GM21737 (cell line): ENCODE data around the gene KCNIP3.

Source experiments
- ATAC-seq: cut with Tn5 transposase; IDR thresholded peaks from one replicate; pipeline ENCODE4 v1.9.1; 2021; ENCODE audit warnings: mild to moderate bottlenecking, moderate library complexity; ENCODE audit not compliant: unreplicated experiment

Gene KCNIP3

GRCh38 chr2:95380731-95381130 lies 83.6 kb downstream of the KCNIP3 start:
- ATAC-seq: no peak

- no peak for ATAC-seq
These were observed 84.4 kb downstream of the KCNIP3 start for GRCh38 chr2:95381212-95382191.

GRCh38 chr2:95382192-95382591 lies 85.0 kb downstream of the KCNIP3 start:
- ATAC-seq: no peak

DNA sequence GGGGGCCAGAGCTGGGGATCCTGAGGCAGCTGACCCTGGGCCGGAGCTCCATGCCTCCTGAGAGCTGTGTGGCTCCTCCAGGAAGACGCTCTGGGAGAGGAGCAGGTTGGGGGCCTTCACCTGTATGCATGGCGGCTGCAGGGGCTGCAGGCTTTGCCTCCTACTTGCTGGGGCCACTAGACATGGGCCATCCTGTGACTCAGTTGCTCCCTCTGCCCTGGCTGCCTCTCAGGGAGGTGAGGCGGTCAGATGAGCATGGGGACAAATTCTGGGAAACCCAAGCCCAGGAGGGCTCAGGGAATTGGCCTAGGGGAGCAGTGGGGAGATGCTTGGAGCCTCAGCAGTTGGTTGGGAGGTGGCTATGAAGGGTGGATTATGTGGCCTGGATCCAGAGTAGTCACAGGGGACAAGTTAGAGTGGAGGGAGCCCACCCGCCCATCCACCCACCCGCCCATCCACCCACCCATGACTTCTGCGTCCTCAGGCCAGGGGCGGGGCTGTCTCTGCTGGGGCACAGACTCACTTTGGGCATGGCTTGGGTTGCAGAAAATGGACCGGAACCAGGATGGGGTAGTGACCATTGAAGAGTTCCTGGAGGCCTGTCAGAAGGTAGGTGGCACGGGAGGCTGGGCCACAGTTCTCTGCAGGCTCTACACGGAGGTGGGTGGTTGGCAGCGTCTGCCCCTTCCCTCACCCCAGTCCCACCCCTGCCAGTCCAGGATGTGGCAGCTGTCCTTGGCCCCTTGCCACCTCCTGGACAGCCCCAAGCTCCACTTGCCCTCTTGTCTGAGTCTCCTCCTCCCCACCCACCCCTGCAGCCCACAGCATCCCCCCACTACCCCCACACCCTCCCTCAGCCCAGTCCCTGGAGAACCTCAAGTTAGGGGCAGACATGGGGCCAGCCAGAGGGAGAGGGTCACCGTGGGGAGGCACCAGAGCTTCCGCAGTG lies 85.8 kb downstream of the KCNIP3 start:
- no peak for ATAC-seq

DNA sequence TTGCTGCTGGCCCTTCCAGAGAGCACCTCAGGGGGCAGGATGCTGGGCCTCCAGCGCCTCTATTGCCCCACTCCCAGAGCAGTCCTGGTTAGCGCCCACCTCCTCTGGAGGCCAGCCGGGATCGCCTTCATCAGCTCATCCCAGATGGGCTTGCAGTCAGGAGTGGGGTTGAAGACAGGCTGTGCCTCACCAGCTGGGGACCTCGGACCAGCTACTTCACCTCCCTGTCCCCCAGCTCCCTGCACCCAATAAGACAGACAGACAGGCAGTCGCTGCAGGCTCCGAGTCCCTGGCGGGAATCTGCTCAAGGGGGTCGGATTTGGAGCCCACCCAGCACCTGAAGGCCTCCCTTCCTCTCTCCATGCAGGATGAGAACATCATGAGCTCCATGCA lies 86.5 kb downstream of the KCNIP3 start:
- ATAC-seq: no peak

DNA sequence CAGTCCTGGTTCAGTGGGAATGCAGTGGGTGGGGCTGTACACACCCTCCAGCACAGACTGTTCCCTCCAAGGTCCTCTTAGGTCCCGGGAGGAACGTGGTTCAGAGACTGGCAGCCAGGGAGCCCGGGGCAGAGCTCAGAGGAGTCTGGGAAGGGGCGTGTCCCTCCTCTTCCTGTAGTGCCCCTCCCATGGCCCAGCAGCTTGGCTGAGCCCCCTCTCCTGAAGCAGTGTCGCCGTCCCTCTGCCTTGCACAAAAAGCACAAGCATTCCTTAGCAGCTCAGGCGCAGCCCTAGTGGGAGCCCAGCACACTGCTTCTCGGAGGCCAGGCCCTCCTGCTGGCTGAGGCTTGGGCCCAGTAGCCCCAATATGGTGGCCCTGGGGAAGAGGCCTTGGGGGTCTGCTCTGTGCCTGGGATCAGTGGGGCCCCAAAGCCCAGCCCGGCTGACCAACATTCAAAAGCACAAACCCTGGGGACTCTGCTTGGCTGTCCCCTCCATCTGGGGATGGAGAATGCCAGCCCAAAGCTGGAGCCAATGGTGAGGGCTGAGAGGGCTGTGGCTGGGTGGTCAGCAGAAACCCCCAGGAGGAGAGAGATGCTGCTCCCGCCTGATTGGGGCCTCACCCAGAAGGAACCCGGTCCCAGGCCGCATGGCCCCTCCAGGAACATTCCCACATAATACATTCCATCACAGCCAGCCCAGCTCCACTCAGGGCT lies 87.9 kb downstream of the KCNIP3 start:
- ATAC-seq: no peak

DNA sequence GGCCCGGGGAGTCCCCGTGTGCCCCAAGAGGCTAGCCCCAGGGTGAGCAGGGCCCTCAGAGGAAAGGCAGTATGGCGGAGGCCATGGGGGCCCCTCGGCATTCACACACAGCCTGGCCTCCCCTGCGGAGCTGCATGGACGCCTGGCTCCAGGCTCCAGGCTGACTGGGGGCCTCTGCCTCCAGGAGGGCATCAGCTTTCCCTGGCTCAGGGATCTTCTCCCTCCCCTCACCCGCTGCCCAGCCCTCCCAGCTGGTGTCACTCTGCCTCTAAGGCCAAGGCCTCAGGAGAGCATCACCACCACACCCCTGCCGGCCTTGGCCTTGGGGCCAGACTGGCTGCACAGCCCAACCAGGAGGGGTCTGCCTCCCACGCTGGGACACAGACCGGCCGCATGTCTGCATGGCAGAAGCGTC lies 88.4 kb downstream of the KCNIP3 start:
- ATAC-seq: no peak

GRCh38 chr2:95386031-95386430 lies 88.9 kb downstream of the KCNIP3 start:
- no peak for ATAC-seq

- ATAC-seq: no peak
These were observed 90.2 kb downstream of the KCNIP3 start for GRCh38 chr2:95387358-95387757.

GRCh38 chr2:95388091-95388692 lies 91.0 kb downstream of the KCNIP3 start:
- ATAC-seq: no peak

GRCh38 chr2:95388856-95389244 lies 91.7 kb downstream of the KCNIP3 start:
- ATAC-seq: no peak

DNA sequence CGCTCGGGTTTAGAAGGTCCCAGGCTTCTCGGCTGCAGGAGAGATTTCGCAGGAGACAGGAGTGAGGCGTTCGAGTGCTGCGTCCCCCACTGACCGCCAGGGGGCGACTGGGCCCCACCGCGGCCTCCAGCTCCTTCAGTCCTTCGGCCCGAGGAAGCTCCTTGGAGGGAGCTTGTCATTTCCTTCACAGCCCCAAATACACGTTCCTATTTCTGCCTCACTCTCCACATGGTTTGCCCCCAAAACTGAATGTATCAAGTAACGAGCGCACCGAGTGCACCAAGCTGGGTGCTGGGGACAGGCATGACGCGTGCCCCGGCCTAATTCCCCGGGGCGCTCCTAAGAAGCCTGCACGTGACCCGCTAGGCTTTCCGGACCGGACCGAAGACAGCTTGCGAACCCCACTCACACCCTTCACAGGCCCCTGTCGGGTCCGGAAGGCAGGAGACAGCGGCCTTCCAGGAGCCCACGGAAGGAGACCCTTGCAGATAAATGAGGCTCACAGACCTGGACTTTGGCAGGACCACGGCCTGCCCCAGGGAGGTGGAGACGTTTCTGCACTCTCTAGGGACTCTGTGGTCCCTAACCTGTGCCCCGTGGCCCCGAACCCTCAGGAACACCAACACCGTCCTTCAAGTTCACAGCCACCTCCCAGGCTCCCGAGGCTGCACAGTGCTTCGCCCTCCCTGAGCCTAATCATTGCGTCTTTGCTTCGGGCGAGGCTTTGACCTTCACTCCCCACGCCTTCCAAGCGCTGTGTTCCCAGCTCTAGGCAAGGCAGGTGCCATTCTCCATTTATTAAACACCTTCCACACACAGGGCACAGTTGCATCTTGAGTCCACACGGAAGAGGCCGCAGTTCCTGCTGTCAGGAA lies 92.3 kb downstream of the KCNIP3 start:
- no peak for ATAC-seq

GRCh38 chr2:95390272-95390880 lies 93.2 kb downstream of the KCNIP3 start:
- ATAC-seq: no peak

DNA sequence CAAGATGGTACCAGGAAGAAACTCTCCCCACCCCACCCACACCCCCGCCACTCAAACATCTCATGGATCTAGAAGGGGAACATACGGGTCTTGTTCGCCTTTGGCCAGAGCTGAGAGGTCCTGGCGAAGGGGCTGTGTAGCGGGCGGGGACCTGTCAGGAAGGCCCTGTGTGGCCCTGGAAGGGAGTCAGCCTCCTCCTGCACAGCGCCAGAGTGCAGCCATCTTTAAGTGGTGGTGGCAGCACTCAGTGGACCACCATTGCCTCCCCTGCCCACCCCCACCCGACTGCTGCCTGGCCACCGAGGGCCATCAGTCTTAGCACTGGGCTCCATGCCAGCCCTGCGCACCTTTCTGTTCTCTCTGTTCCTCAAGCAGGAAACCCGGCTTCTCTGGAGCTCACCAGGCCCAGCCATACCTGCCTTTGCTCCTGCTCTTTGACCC lies 93.8 kb downstream of the KCNIP3 start:
- ATAC-seq: no peak

DNA sequence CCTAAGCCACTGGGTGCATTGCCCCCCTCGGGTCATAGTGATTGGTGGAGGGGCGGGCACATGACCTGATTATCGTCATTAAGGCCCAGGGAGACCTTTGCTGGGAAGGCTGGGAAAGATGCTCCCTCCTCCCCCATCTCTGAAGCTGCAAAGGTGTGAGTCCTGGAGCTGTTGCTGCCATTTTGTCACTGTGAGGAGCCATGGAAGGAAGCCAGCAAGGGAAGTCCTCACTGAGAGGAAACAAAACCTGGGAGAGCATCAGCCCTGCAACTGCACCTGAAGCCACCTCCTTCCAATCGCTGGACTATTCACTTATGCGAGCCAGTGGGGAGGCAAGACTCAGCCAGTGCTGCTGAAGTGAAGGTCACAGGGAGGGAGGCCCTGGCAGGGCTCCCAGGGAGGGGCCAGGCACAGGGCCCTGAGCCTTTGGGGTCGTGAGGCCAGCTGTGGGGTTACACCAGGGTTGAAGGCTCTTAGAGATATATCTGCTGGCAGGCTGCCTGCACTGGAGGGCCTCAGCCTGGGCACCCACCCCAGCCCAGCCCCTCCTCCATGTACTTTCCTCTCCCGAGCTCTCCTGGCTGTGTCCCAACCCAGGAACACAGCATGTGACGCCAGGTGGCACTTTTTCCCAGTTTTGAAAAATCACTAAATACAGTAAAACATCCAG lies 94.6 kb downstream of the KCNIP3 start:
- ATAC-seq: no peak

DNA sequence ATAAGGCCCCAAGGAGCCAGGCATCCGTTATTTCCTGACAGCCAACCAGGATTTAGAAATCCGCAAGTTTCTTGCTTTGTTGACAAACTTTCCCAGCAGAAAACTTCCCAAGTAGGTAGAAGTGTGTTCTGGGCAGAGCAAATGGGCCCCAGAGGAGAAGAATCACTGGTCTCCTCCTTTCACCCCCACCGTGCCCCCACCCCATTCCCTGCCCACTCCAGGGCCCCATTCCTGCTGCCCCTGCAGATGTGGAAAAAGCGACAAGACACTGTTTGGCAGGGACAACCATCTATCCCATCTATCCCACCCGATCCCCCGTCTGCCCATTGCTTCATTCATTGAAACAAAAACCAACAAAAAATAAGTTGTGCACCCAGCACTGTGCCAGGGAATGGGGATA lies 95.2 kb downstream of the KCNIP3 start:
- no peak for ATAC-seq

GRCh38 chr2:95392730-95393455 lies 95.7 kb downstream of the KCNIP3 start:
- no peak for ATAC-seq

- ATAC-seq: no peak
These were observed 96.8 kb downstream of the KCNIP3 start for GRCh38 chr2:95393901-95394300.
